Cardiac muscle cell (in vitro differentiated cells and primary cell): ENCODE measurements around the gene DDX24. TPM values are rescaled to one million over a fixed set of nuclear protein-coding genes. Genes with fewer than 3 reads are reported as not detected.

Source experiments
- DNase-seq, 2 donors: peaks; one replicate each; pipeline versions ENCODE4 v3.0.0 to v3.0.0-alpha.2; 2010 to 2017; ENCODE audit warnings: low read depth in 1 of 2, low spot score in 1 of 2
- H3K27ac ChIP-seq: fragments of 200-600 bp; sonication (generic); 2 replicates; pipeline ENCODE4 v1.5.1; 2016
- H3K27me3 ChIP-seq: fragments of 200-600 bp; sonication (generic); 2 replicates; pipeline ENCODE4 v1.6.0; 2016; ENCODE audit warnings: control low read depth
- H3K36me3 ChIP-seq: fragments of 200-600 bp; sonication (generic); 2 replicates; pipeline ENCODE4 v1.5.1; 2016; ENCODE audit warnings: control low read depth
- H3K4me1 ChIP-seq: fragments of 200-600 bp; sonication (generic); 2 replicates; pipeline ENCODE4 v1.8.1; 2017; ENCODE audit warnings: low read depth, mild to moderate bottlenecking, mixed run types
- H3K4me3 ChIP-seq: fragments of 200-600 bp; sonication (generic); 2 replicates; pipeline ENCODE4 v1.5.1; 2016; ENCODE audit warnings: mild to moderate bottlenecking
- H3K9me3 ChIP-seq: fragments of 200-600 bp; sonication (generic); 2 replicates; pipeline ENCODE4 v1.5.1; 2017; ENCODE audit warnings: low read depth, mild to moderate bottlenecking, control low read depth
- polyA plus RNA-seq: library from polyadenylated mRNA; unstranded; fragments of >200 nt; fragmentation: Nextera tagmentation; extraction: Ambion mirVana; gene quantifications from 2 replicates; pipeline ENCODE4 v1.2.1, GENCODE V29; 2016
- total RNA-seq: library from RNA; depleted of rRNA; stranded (reverse); fragments of >200 nt; gene quantifications from 2 replicates; pipeline ENCODE4 v1.2.3, GENCODE V29; 2016
- TF ChIP-seq, protein P1 (sequence below): IDR thresholded peaks from 2 replicates; pipeline ENCODE4 v1.5.1; 2012; ENCODE audit warnings: low read depth, mild to moderate bottlenecking, low read length

Gene DDX24
- total and polyA plus RNA-seq, 2 experiments from 2014 or later, result 188 to 227 TPM

DNA sequence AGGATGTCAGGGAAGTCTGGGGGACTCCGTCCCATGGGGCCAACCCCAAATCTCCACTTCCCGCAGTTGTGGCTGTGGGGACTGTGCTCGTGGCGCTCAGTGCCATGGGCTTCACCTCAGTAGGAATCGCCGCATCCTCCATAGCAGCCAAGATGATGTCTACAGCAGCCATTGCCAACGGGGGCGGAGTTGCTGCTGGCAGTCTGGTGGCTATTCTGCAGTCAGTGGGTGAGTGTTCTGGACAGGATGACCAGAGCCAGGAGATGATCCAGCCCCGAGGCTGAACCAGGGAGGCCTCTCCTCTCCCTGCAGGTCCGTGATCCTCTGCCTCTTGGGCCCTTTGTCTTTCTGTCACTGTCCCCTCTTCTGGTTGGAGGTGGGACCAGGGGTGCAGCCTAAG, 20.7 kb upstream of the DDX24 start:
- Histone ChIP-seq H3K27me3 (no peaks in the 10 kb centered on the region), H3K36me3 (no peaks in the 10 kb centered on the region), H3K4me3 (no peak overlapping the region), H3K9me3 (no peaks in the 10 kb centered on the region), H3K27ac (no peak overlapping the region), H3K4me1 (no peaks in the 10 kb centered on the region)
- TF ChIP-seq, protein P1, sequence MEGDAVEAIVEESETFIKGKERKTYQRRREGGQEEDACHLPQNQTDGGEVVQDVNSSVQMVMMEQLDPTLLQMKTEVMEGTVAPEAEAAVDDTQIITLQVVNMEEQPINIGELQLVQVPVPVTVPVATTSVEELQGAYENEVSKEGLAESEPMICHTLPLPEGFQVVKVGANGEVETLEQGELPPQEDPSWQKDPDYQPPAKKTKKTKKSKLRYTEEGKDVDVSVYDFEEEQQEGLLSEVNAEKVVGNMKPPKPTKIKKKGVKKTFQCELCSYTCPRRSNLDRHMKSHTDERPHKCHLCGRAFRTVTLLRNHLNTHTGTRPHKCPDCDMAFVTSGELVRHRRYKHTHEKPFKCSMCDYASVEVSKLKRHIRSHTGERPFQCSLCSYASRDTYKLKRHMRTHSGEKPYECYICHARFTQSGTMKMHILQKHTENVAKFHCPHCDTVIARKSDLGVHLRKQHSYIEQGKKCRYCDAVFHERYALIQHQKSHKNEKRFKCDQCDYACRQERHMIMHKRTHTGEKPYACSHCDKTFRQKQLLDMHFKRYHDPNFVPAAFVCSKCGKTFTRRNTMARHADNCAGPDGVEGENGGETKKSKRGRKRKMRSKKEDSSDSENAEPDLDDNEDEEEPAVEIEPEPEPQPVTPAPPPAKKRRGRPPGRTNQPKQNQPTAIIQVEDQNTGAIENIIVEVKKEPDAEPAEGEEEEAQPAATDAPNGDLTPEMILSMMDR, result no peak
- DNase-seq, result no peak

- TF ChIP-seq, protein P1, result no peak
- H3K27ac ChIP-seq, result no peak overlapping the region
- H3K4me3 ChIP-seq, result no peak overlapping the region
- H3K4me1 ChIP-seq, result no peaks in the 10 kb centered on the region
- no peaks in the 10 kb centered on the region for H3K9me3 ChIP-seq
- peak in 1 of 2 donors; percentile 61 for DNase-seq
- H3K27me3 ChIP-seq, result no peaks in the 10 kb centered on the region
- H3K36me3 ChIP-seq, result no peaks in the 10 kb centered on the region
Observed at GRCh38 chr14:94100847-94101246, 19.8 kb upstream of the DDX24 start.

DNA sequence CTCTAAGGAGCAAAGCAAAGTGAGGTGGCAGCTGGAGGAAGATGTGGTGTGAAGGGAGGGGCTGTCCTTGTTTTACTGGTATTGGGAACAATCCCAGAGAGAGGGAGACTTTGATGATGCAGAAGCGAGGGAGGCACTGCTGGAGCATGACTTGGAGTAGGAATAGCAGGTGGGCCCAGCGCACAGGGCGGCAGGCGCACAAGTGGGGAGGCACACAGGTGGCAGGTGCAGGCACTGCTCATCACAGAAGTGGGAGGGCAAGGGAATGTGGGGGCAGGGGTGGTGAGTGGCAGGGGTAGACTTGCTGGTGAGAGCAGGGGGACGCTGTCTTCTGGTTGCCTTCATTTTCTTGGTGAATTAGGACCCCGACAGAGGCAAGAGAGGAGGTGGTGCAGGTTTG, 18.0 kb upstream of the DDX24 start:
- no peak overlapping the region for H3K4me3 ChIP-seq
- H3K36me3 ChIP-seq, result no peaks in the 10 kb centered on the region
- no peaks in the 10 kb centered on the region for H3K9me3 ChIP-seq
- H3K27me3 ChIP-seq, result no peaks in the 10 kb centered on the region
- H3K4me1 ChIP-seq, result peaks cover 5% of the 10 kb centered on the region
- TF ChIP-seq, protein P1, result no peak
- no peak overlapping the region for H3K27ac ChIP-seq
- DNase-seq, result no peak

- DNase-seq, result peak in 1 of 2 donors; percentile 68
- TF ChIP-seq, protein P1, result no peak
Observed at GRCh38 chr14:94098326-94098992, 17.5 kb upstream of the DDX24 start.

DNA sequence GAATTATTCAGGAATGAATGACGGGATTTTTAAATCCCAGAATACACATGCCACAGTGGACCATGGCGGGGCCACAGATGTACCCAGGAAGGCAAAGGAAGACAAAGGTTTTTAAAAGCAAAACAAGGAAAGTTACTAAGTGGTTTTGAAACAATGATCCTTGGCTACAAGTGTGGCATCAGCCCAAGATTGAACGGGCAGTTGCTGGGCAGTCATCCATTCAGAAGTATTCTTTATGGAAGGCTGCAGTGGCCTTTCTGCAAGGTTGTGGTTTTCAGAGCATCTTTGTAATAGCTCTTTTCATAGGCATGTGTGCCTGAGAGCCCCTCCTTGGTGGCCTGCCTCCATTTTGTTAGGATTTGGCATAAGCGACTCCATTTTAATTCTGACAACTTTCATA, 16.1 kb upstream of the DDX24 start:
- H3K4me1 ChIP-seq, result peaks cover 10% of the 10 kb centered on the region
- TF ChIP-seq, protein P1, result no peak
- no peak for DNase-seq
- H3K4me3 ChIP-seq, result no peak overlapping the region
- H3K27ac ChIP-seq, result no peak overlapping the region
- H3K9me3 ChIP-seq, result no peaks in the 10 kb centered on the region
- no peaks in the 10 kb centered on the region for H3K27me3 ChIP-seq
- no peaks in the 10 kb centered on the region for H3K36me3 ChIP-seq

More at GRCh38 chr14:94098326-94098992, 17.5 kb upstream of the DDX24 start:
- H3K27me3 ChIP-seq, result no peaks in the 10 kb centered on the region
- no peak overlapping the region for H3K27ac ChIP-seq
- H3K4me3 ChIP-seq, result no peak overlapping the region
- H3K4me1 ChIP-seq, result peaks cover 10% of the 10 kb centered on the region
- H3K36me3 ChIP-seq, result no peaks in the 10 kb centered on the region
- no peaks in the 10 kb centered on the region for H3K9me3 ChIP-seq
